ENCODE data around the gene CDK9.

GRCh38 chr9:127817881-127818434, 32.1 kb downstream of the CDK9 start:
- TF ChIP-seq CTCF (IDR thresholded peaks at IDR 0.05), result no peak
- no peak for TF ChIP-seq POLR2AphosphoS5 (IDR thresholded peaks at IDR 0.05)
- no peak for TF ChIP-seq POLR2A (IDR thresholded peaks at IDR 0.05; ENCODE audit: low read depth)
- no peak for TF ChIP-seq EP300 (IDR thresholded peaks at IDR 0.05)

All from esophagus muscularis mucosa (tissue), 4 donors.